Activated CD8-positive, alpha-beta T cell treated with anti-CD3 and anti-CD28 coated beads for 36 hours (primary cell): Measurements from ENCODE around the gene TBXAS1. TPM values are rescaled to one million over a fixed set of nuclear protein-coding genes. Genes with fewer than 3 reads are reported as not detected.

ENCODE experiments used
- ATAC-seq: fragments of 200-7000 bp; cut with Tn5 transposase; one replicate; pipeline ENCODE4 v1.10.0; 2021; ENCODE audit warnings: mild to moderate bottlenecking, moderate library complexity
- CTCF ChIA-PET: fragments of 350-600 bp; sonication (Branson Sonifier 250); formaldehyde crosslinking; loops from one replicate; lab custom pipeline; 2021; ENCODE audit warnings: antibody characterized with exemption; lab: Charles Lee
- POLR2A ChIA-PET: fragments of 350-600 bp; sonication (Branson Sonifier 250); formaldehyde crosslinking; loops from one replicate; lab custom pipeline; 2021; ENCODE audit warnings: antibody characterized with exemption; lab: Charles Lee
- DNase-seq: peaks from one replicate; pipeline ENCODE4 v3.0.0-alpha.2; 2020
- H3K27ac Mint-ChIP-seq: one replicate; pipeline ENCODE4 v1.8.0; 2021; ENCODE audit warnings: mild to moderate bottlenecking, mixed read lengths
- H3K27me3 Mint-ChIP-seq: one replicate; pipeline ENCODE4 v1.8.0; 2021; ENCODE audit warnings: mixed read lengths
- H3K36me3 Mint-ChIP-seq: one replicate; pipeline ENCODE4 v1.8.0; 2021; ENCODE audit warnings: low read depth, mixed read lengths
- H3K4me1 Mint-ChIP-seq: one replicate; pipeline ENCODE4 v1.8.0; 2021; ENCODE audit warnings: low read depth, mixed read lengths
- H3K4me3 Mint-ChIP-seq: one replicate; pipeline ENCODE4 v1.8.0; 2021; ENCODE audit warnings: mild to moderate bottlenecking, moderate library complexity, mixed read lengths
- H3K9me3 Mint-ChIP-seq: one replicate; pipeline ENCODE4 v1.8.0; 2021; ENCODE audit warnings: mixed read lengths
- CTCF ChIP-seq: fragments of 200-600 bp; IDR thresholded peaks from one replicate; pipeline ENCODE4 v1.8.0; 2022; ENCODE audit warnings: antibody characterized with exemption, mild to moderate bottlenecking
- intact Hi-C: fragments of 100-400 bp; cut with micrococcal nuclease; formaldehyde crosslinking; loops from one replicate; pipeline ENCODE4 v1.10.0; 2022
- total RNA-seq, 2 experiments: library from RNA; stranded (reverse); gene quantifications; one replicate each; pipeline ENCODE4 v1.2.3, GENCODE V29; 2021

TBXAS1 gene
- total RNA-seq, 2 experiments from 2014 or later, result 1.5 to 2.1 TPM

GRCh38 chr7:140025241-140025640 lies 196.2 kb downstream of the TBXAS1 start:
- ChIA-PET POLR2A (no interaction called here), CTCF (no interaction called here)
- no peaks in the 10 kb centered on the region for H3K4me1 Mint-ChIP-seq
- H3K36me3 Mint-ChIP-seq, result peaks cover 3% of the 10 kb centered on the region
- DNase-seq (no peak), ATAC-seq (no peak)
- H3K27me3 Mint-ChIP-seq, result no peaks in the 10 kb centered on the region
- no peaks in the 10 kb centered on the region for H3K9me3 Mint-ChIP-seq
- intact Hi-C loops, result no loop called here
- TF ChIP-seq CTCF, result no peak
- no peak overlapping the region for H3K4me3 Mint-ChIP-seq
- no peak overlapping the region for H3K27ac Mint-ChIP-seq

- peaks cover 6% of the 10 kb centered on the region for H3K36me3 Mint-ChIP-seq
- no peaks in the 10 kb centered on the region for H3K9me3 Mint-ChIP-seq
- ATAC-seq, result no peak
- TF ChIP-seq CTCF, result no peak
- DNase-seq, result no peak
- ChIA-PET CTCF (no interaction called here), POLR2A (interaction anchor here (0.6 kb wide), 1 partner anchor 599 kb away, joined by 3 read pairs; no protein-coding TSS in a partner anchor)
- H3K4me1 Mint-ChIP-seq, result no peaks in the 10 kb centered on the region
- H3K27me3 Mint-ChIP-seq, result no peaks in the 10 kb centered on the region
- no peak overlapping the region for H3K27ac Mint-ChIP-seq
- H3K4me3 Mint-ChIP-seq, result no peak overlapping the region
- intact Hi-C loops, result no loop called here
These were observed 196.9 kb downstream of the TBXAS1 start for GRCh38 chr7:140025814-140026433.

- no peaks in the 10 kb centered on the region for H3K27me3 Mint-ChIP-seq
- peaks cover 6% of the 10 kb centered on the region for H3K36me3 Mint-ChIP-seq
- intact Hi-C loops, result no loop called here
- CTCF ChIA-PET, result no interaction called here
- H3K4me1 Mint-ChIP-seq, result no peaks in the 10 kb centered on the region
- no peak overlapping the region for H3K4me3 Mint-ChIP-seq
- no peak for TF ChIP-seq CTCF
- no peaks in the 10 kb centered on the region for H3K9me3 Mint-ChIP-seq
- DNase-seq, result no peak
- no peak for ATAC-seq
- POLR2A ChIA-PET, result interaction anchor here (0.6 kb wide), 1 partner anchor 600 kb away, joined by 3 read pairs; no protein-coding TSS in a partner anchor
- H3K27ac Mint-ChIP-seq, result no peak overlapping the region
These were observed 197.9 kb downstream of the TBXAS1 start for GRCh38 chr7:140026935-140027334.

- Mint-ChIP-seq H3K4me3 (no peak overlapping the region), H3K4me1 (peaks cover 3% of the 10 kb centered on the region), H3K27me3 (no peaks in the 10 kb centered on the region), H3K36me3 (peaks cover 6% of the 10 kb centered on the region), H3K27ac (no peak overlapping the region), H3K9me3 (no peaks in the 10 kb centered on the region)
- ATAC-seq (no peak), DNase-seq (no peak)
- POLR2A ChIA-PET, result no interaction called here
- CTCF ChIA-PET, result no interaction called here
- TF ChIP-seq CTCF, result no peak
- intact Hi-C loops, result no loop called here
These were observed 198.8 kb downstream of the TBXAS1 start for GRCh38 chr7:140027858-140028257.

- H3K9me3 Mint-ChIP-seq, result no peaks in the 10 kb centered on the region
- DNase-seq (no peak), ATAC-seq (no peak)
- peaks cover 8% of the 10 kb centered on the region for H3K36me3 Mint-ChIP-seq
- TF ChIP-seq CTCF, result no peak
- CTCF ChIA-PET, result no interaction called here
- H3K4me3 Mint-ChIP-seq, result no peak overlapping the region
- intact Hi-C loops, result no loop called here
- POLR2A ChIA-PET, result no interaction called here
- no peak overlapping the region for H3K27ac Mint-ChIP-seq
- peaks cover 6% of the 10 kb centered on the region for H3K4me1 Mint-ChIP-seq
- no peaks in the 10 kb centered on the region for H3K27me3 Mint-ChIP-seq
These were observed 199.2 kb downstream of the TBXAS1 start for GRCh38 chr7:140028311-140028710.
